ENCODE measurements around the gene CRB2.
A peak's percentile ranks its signal among the peaks of the same experiment; 100 is the strongest.

The CRB2 gene

GRCh38 chr9:123349033-123349432, 7.0 kb upstream of the CRB2 start:
- no peak for DNase-seq

GRCh38 chr9:123349691-123350480, 6.1 kb upstream of the CRB2 start:
- DNase-seq, result peak; percentile 63

- no peak for DNase-seq
Observed at GRCh38 chr9:123350590-123351310, 5.2 kb upstream of the CRB2 start.

- no peak for DNase-seq
Observed at GRCh38 chr9:123353041-123353440, 3.0 kb upstream of the CRB2 start.

GRCh38 chr9:123353984-123354591, 1.9 kb upstream of the CRB2 start:
- peak; percentile 66 for DNase-seq

GRCh38 chr9:123354806-123355508, 1.0 kb upstream of the CRB2 start:
- DNase-seq, result no peak

GRCh38 chr9:123356851-123357742, 1.1 kb downstream of the CRB2 start:
- no peak for DNase-seq

GRCh38 chr9:123357743-123358059, 1.7 kb downstream of the CRB2 start:
- DNase-seq, result no peak

- no peak for DNase-seq
Observed at GRCh38 chr9:123358181-123358905, 2.3 kb downstream of the CRB2 start.

GRCh38 chr9:123359106-123359505, 3.1 kb downstream of the CRB2 start:
- DNase-seq, result no peak

GRCh38 chr9:123359546-123359945, 3.5 kb downstream of the CRB2 start:
- peak; percentile 17 for DNase-seq

GRCh38 chr9:123360161-123361085, 4.4 kb downstream of the CRB2 start:
- DNase-seq, result peak; percentile 13

- no peak for DNase-seq
Observed at GRCh38 chr9:123361086-123361730, 5.2 kb downstream of the CRB2 start.

GRCh38 chr9:123361731-123362510, 5.9 kb downstream of the CRB2 start:
- DNase-seq, result no peak

- DNase-seq, result no peak
Observed at GRCh38 chr9:123362856-123363255, 6.9 kb downstream of the CRB2 start.

- DNase-seq, result no peak
Observed at GRCh38 chr9:123364241-123364824, 8.3 kb downstream of the CRB2 start.

GRCh38 chr9:123365287-123365880, 9.4 kb downstream of the CRB2 start:
- no peak for DNase-seq

- DNase-seq, result no peak
Observed at GRCh38 chr9:123365881-123366528, 10.0 kb downstream of the CRB2 start.

Data from NCI-H345 (cell line).